GM19099 (cell line): ENCODE data around the gene DUSP3.

Source experiments
- POLR2A ChIP-seq: IDR thresholded peaks from 3 replicates; pipeline ENCODE4 v1.6.1; 2011; ENCODE audit warnings: low read depth; ENCODE audit not compliant: insufficient read length; ENCODE audit errors: extremely low read depth

DUSP3 gene

DNA sequence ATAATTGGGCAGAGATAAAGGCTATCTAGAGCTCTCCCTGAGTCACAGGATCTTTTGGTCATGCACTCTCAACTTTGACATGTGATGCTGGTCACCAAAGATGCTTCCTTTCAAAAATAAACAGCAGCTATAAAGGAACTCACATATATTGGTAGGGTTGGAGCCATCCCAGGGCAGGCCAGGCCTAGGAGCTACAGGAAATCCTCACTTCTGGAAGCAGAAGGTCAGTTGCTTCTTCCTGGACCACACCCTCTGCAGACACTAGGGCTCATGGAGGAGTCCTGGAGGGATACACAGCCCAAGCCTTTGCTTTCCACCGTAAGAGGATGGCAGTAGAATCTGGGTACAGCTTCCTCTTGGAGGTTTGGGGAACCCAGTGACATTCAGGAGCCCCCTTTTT is 44.8 kb downstream of the DUSP3 start:
- TF ChIP-seq POLR2A = no peak

DNA sequence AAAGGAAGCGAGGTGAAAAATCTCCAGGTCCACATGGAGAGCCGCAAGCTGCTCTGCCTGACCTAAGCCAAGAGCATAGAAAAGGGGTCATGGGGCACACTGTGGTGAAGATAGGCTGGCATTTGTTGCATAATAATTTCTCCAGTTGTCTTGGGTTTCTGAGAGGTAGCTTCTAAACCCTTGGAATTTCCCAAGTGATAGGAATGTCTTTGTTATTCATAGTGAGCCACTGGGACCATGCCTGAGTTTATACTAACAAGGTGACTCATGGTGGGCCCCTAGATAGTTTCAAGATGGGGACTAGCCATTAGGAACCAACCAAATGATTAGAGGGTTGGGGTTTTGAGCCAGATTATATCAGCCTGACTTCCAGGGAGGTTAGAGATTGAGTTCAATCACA is 45.8 kb downstream of the DUSP3 start:
- TF ChIP-seq POLR2A = no peak

DNA sequence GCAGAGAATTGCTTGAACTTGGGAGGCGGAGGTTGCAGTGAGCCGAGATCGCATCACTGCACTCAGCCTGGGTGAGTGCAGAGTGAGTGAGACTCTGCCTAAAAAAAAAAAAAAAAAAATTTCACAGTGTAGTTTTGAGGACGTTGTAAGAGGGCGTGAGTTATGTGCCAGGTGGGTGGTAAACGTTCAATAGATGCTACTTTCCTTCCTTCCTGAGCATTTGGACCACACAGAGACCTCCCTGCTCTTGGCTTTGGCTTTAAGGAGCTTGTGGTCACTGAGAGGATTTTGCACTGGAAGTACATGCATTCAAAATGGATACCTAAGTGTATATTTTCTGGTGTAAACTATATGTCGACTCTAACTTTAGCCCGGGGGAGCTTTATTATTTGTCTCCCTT is 50.7 kb downstream of the DUSP3 start:
- TF ChIP-seq POLR2A = no peak

DNA sequence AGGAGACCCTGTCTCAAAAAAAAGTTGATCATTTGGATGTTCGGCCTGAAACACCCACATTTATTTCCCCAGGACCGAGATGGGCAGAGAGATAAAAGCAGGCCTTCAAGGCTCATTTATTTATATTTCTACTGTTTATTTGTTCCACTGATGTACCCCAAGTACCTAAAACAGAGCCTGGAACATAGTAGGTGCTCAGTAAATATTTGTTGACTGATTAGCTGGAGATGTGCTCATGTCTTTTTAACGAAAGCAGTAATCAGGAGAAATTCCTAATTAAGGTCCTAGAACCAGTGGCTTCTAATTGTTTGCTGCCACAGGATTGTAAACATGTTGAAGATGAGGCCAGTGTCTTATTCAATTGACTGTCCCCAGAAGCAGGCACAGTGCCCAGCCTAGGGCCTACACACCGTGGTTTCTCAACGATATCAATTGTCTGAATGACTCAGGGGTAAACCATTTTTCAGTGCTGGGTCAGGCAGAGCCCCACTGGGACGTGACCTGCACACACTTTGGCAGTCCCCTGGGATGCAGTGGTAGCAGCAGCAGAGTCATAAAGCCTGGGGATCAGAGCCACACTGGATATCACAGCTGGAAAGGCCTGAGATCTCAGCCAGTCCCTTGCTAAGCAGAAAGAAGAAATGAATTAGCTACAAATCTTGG is 54.9 kb downstream of the DUSP3 start:
- no peak for TF ChIP-seq POLR2A

DNA sequence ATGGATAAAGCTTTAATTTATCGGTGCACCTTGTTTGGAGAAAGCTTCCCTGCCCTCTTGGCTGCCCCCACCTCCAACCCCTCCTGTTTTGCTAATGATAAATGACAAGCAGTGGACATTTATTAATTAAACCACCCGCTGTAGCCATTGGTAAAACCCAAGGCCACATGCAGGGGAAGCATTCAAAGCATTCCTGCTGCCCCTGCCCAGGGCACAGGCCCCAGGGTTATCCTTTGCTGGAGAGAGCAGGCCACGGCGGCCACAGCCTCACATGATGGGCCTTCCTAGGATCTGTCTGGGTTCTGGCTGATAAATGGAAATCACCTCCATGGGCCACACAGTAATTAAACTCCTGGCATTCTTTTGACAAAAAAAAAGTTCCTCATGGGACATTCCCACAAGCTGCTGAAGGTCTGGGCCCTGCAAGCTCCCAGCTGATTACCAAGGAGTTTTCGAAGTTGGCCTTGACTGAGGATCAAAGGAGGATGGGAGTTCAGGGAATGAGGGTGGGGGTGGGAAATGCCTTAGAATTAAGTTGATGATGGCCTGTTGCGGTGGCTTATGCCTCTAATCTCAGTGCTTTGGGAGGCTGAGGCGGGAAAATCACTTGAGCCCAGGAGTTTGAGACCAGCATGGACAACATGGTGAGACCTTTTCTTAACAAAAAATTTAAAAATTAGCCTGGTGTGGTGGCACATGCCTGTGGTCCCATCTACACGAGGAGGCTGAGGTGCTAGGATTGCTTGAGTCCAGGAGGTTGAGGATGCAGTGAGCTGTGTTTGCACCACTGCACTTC is 55.7 kb downstream of the DUSP3 start:
- TF ChIP-seq POLR2A = no peak

DNA sequence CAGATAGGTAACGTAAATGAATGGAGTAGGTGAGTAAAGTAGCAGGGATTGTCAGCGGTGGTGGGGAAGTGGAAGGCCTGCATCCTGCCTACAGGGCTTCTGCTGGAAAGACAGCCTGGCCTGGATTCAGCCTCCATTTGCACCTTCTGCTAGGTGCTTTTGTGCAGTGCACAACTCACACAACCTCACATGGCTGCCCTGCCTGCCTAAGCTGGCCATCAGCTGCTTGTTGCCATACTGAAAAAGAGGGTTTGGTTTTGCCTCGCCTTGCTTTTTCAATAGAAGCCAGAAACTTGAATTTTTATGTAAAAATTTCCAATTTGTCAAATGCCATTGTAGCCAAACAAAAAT is 56.5 kb downstream of the DUSP3 start:
- no peak for TF ChIP-seq POLR2A

DNA sequence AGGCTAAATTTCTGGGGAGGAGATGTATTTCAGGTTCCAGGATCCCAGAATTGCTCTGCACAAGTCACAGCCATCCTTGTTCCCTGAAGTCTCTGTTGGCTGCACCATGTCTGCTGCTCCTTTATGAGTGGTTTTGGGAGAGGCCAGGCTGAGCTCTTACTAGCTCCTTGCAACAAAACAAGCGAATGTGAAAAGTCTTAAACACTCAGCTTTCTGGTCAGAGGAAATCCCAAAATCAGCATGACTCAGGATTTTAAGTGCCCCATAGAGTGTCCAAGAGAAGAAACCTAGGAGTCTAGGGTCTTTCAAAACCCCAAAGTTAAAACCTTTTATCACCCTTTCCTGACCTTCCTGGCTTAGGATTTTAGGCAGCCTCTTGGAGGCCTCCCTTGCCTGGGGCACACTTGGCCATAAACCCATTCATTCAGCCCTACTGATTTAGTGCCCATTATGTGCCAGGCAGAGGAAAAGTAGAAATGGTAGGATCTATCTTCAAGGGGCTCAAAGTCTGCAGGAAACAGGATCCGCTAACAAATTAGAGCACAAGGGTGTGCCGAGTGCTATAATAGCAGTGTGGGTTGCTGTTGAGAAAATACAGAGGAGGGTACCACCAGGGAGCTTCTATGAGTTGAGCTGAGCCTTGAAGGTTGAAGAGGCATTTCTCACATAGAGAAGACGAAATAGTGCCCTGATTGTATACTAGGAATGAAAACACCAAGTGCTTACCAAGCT is 57.1 kb downstream of the DUSP3 start:
- TF ChIP-seq POLR2A = no peak

DNA sequence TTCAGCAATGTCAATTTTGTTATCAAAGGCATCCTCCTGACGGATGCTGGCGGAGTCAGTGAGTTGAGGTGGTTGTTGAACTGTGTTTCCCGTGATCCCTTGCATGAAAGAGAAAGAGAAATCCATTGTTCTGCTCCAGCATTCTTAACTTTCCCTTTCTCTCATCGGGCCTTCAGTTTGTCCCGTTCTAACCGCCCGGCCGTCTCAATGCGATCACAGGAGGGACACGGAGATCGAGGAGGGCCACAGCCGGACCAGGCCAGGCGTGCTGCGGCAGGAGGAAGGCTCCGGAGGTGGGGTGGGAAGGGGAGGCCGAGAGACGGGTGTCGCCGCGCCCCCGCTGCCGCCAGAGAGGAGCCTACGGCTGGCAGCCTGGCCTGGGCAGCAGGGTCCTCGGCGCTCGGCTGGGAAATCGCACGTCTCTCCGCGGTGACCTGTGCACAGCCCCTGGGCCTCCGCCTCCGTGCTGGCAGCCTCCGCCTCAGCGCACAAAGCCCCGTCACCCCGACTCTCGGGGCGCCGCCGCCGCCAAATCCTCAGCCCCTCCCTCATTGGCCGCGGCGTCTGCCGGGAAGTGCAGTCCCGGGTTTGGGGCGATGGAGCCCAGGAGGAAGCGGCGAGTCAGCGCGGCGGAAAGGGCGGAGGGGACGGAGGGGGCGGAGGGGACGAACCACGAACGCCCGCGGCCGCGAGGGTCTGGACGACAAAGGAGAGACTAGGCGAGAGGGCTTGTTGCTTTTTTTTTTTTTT is 58.3 kb downstream of the DUSP3 start:
- peak; percentile 77 for TF ChIP-seq POLR2A

DNA sequence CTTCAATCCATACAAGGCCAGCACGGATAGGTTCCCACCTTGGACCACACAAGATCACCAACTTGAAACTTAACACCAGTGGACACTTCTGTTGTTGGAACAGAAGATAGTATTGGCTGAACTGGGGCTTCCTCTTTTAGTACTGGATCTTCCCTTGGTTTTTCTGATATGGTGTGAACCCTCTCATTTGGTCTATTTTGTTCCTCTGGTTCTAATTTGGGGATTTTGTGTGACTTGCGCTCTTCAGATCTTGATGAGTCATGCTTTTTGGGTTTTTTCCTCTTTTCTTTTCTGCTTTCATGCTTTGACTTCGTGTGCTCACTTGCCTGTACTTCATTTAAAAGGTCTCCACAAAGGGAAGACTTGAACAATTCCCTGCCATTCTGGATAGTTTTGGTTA is 59.2 kb downstream of the DUSP3 start:
- no peak for TF ChIP-seq POLR2A

DNA sequence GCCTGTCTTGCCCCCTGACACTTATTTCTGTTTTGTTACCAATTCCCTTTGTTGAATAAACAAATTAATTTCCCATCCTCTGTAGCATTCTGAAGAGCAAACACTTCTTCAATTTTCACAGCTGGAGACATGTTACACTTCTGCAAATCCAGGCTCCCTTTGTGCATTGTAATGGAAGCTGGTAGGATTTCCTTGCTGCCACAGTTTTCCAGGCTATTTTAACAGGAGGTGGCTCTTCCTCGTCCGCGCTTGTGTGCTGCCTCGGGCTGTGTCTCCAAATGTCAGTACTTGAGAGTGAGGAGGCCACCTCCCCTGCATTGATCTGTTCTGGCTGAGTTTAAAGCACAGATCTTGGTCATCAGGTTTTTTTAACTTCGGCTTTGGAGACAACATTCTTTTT is 60.2 kb downstream of the DUSP3 start:
- TF ChIP-seq POLR2A = no peak

DNA sequence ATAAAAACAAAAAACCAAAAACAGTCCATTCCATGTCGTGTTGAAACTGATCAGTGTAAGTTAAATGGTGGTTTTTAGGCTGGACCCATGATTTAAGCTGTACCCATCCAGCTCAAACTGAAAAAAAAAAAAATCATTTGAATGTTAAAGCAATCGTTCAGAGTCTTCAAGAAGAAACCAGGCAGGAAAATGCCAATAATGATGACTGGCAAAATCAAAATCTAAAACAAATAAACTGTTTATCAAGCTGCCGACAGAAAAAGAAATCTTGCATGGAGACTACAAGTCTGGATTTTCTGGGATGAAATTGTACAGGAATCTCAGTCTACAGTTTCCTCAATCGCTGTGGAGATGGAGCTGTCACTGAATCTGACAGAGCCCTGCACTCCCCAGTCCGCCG is 60.9 kb downstream of the DUSP3 start:
- no peak for TF ChIP-seq POLR2A
